ENCODE measurements around the gene UBXN6.

DNA sequence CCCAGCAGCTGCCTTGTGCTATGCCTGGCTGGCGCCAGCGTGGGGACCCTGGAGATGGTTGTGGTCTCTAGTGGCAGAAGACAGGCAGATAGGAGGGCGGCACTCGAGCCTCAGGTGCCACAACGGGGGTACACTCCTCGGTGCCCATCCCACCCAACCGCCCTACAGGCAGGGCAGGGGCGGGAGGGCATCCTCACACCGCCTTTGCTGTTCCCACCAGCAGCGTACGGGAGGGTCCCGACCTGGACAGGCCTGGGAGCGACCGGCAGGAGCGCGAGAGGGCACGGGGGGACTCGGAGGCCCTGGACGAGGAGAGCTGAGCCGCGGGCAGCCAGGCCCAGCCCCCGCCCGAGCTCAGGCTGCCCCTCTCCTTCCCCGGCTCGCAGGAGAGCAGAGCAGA is 44.1 kb upstream of the UBXN6 start:
- no peak for TF ChIP-seq YY1 (IDR thresholded peaks at IDR 0.05; ENCODE audit: low read depth)
- TF ChIP-seq ZBTB7A (IDR thresholded peaks at IDR 0.05; ENCODE audit: low read depth) = no peak
- no peak for TF ChIP-seq FOXM1 (IDR thresholded peaks at IDR 0.05; ENCODE audit: borderline replicate concordance, low read depth)
- TF ChIP-seq, protein P1, sequence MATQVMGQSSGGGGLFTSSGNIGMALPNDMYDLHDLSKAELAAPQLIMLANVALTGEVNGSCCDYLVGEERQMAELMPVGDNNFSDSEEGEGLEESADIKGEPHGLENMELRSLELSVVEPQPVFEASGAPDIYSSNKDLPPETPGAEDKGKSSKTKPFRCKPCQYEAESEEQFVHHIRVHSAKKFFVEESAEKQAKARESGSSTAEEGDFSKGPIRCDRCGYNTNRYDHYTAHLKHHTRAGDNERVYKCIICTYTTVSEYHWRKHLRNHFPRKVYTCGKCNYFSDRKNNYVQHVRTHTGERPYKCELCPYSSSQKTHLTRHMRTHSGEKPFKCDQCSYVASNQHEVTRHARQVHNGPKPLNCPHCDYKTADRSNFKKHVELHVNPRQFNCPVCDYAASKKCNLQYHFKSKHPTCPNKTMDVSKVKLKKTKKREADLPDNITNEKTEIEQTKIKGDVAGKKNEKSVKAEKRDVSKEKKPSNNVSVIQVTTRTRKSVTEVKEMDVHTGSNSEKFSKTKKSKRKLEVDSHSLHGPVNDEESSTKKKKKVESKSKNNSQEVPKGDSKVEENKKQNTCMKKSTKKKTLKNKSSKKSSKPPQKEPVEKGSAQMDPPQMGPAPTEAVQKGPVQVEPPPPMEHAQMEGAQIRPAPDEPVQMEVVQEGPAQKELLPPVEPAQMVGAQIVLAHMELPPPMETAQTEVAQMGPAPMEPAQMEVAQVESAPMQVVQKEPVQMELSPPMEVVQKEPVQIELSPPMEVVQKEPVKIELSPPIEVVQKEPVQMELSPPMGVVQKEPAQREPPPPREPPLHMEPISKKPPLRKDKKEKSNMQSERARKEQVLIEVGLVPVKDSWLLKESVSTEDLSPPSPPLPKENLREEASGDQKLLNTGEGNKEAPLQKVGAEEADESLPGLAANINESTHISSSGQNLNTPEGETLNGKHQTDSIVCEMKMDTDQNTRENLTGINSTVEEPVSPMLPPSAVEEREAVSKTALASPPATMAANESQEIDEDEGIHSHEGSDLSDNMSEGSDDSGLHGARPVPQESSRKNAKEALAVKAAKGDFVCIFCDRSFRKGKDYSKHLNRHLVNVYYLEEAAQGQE (IDR thresholded peaks at IDR 0.05; ENCODE audit: low read depth) = no peak
- no peak for TF ChIP-seq CREB1 (IDR thresholded peaks at IDR 0.05; ENCODE audit: low read depth)
- no peak for TF ChIP-seq EGR1 (IDR thresholded peaks at IDR 0.05)
- no peak for TF ChIP-seq EP300 (IDR thresholded peaks at IDR 0.05; ENCODE audit: borderline replicate concordance)
- TF ChIP-seq, protein P2, sequence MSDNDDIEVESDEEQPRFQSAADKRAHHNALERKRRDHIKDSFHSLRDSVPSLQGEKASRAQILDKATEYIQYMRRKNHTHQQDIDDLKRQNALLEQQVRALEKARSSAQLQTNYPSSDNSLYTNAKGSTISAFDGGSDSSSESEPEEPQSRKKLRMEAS (IDR thresholded peaks at IDR 0.05) = no peak
- no peak for TF ChIP-seq RAD21 (IDR thresholded peaks at IDR 0.05; ENCODE audit: low read depth)
- TF ChIP-seq, protein P3, sequence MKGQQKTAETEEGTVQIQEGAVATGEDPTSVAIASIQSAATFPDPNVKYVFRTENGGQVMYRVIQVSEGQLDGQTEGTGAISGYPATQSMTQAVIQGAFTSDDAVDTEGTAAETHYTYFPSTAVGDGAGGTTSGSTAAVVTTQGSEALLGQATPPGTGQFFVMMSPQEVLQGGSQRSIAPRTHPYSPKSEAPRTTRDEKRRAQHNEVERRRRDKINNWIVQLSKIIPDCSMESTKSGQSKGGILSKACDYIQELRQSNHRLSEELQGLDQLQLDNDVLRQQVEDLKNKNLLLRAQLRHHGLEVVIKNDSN (IDR thresholded peaks at IDR 0.05) = no peak
- TF ChIP-seq TCF12 (IDR thresholded peaks at IDR 0.05; ENCODE audit: low read depth) = no peak
- TF ChIP-seq TAF1 (IDR thresholded peaks at IDR 0.05; ENCODE audit: low read depth) = no peak
- no peak for TF ChIP-seq NFIC (IDR thresholded peaks at IDR 0.05)
